Adipocyte (in vitro differentiated cells): ENCODE results near the gene AP1B1.
"Not testable (repeated sequence)": the region's sequence is repeated elsewhere in the genome, so short reads cannot be mapped to it uniquely, and the experiment has no call there.

Experiments
- DNase-seq: peaks from one replicate; pipeline ENCODE4 v3.0.0-alpha.2; 2015; ENCODE audit warnings: low read depth
- H3K27me3 ChIP-seq: replicated peaks from 2 replicates; pipeline ENCODE4 v1.7.0; 2013; ENCODE audit warnings: mild to moderate bottlenecking, low read length, moderate library complexity; ENCODE audit not compliant: control insufficient read depth, insufficient read depth
- H3K36me3 ChIP-seq: 2 replicates; pipeline ENCODE4 v1.7.0; 2013; ENCODE audit warnings: low read length, mild to moderate bottlenecking, moderate library complexity; ENCODE audit not compliant: control insufficient read depth, insufficient read depth, severe bottlenecking
- H3K4me1 ChIP-seq: 2 replicates; pipeline ENCODE4 v1.7.0; 2013; ENCODE audit warnings: mild to moderate bottlenecking, low read length, moderate library complexity; ENCODE audit not compliant: control insufficient read depth, insufficient read depth
- H3K4me3 ChIP-seq: 2 replicates; pipeline ENCODE4 v1.7.0; 2013; ENCODE audit warnings: mild to moderate bottlenecking, low read length, moderate library complexity
- H3K9ac ChIP-seq: 2 replicates; pipeline ENCODE4 v1.7.0; 2013; ENCODE audit warnings: mild to moderate bottlenecking, low read length, moderate library complexity
- H3K9me3 ChIP-seq: 2 replicates; pipeline ENCODE4 v1.7.0; 2013; ENCODE audit warnings: mild to moderate bottlenecking, low read length, moderate library complexity; ENCODE audit not compliant: control insufficient read depth

The AP1B1 gene

GRCh38 chr22:29386708-29387107 is 1.7 kb downstream of the AP1B1 start:
- Histone ChIP-seq H3K4me1 (peaks cover 25% of the 10 kb centered on the region), H3K9me3 (no peaks in the 10 kb centered on the region), H3K36me3 (peaks cover 5% of the 10 kb centered on the region), H3K27me3 (no peaks in the 10 kb centered on the region), H3K4me3 (no peak overlapping the region), H3K9ac (no peak overlapping the region)
- no peak for DNase-seq

- Histone ChIP-seq H3K36me3 (peaks cover 5% of the 10 kb centered on the region), H3K9me3 (no peaks in the 10 kb centered on the region), H3K4me3 (no peak overlapping the region), H3K27me3 (no peaks in the 10 kb centered on the region), H3K9ac (no peak overlapping the region), H3K4me1 (peaks cover 25% of the 10 kb centered on the region)
- no peak for DNase-seq
Measured at GRCh38 chr22:29385748-29386147, 2.6 kb downstream of the AP1B1 start.

- peaks cover 25% of the 10 kb centered on the region for H3K4me1 ChIP-seq
- H3K9ac ChIP-seq = no peak overlapping the region
- no peak for DNase-seq
- peaks cover 5% of the 10 kb centered on the region for H3K36me3 ChIP-seq
- no peaks in the 10 kb centered on the region for H3K9me3 ChIP-seq
- no peaks in the 10 kb centered on the region for H3K27me3 ChIP-seq
- H3K4me3 ChIP-seq = no peak overlapping the region
Measured at GRCh38 chr22:29385151-29385704, 3.1 kb downstream of the AP1B1 start.

- Histone ChIP-seq H3K4me3 (no peak overlapping the region), H3K4me1 (peaks cover 22% of the 10 kb centered on the region), H3K9ac (no peak overlapping the region), H3K27me3 (no peaks in the 10 kb centered on the region), H3K9me3 (no peaks in the 10 kb centered on the region), H3K36me3 (peaks cover 5% of the 10 kb centered on the region)
- no peak for DNase-seq
Measured at GRCh38 chr22:29383740-29384139, 4.6 kb downstream of the AP1B1 start.

GRCh38 chr22:29382580-29383302 is 5.6 kb downstream of the AP1B1 start:
- Histone ChIP-seq H3K27me3 (no peaks in the 10 kb centered on the region), H3K9me3 (no peaks in the 10 kb centered on the region), H3K4me1 (peaks cover 18% of the 10 kb centered on the region), H3K4me3 (no peak overlapping the region), H3K36me3 (peaks cover 5% of the 10 kb centered on the region), H3K9ac (no peak overlapping the region)
- DNase-seq = no peak

- H3K4me3 ChIP-seq = no peak overlapping the region
Measured at GRCh38 chr22:29380856-29381255, 7.5 kb downstream of the AP1B1 start.

GRCh38 chr22:29380032-29380781 is 8.2 kb downstream of the AP1B1 start:
- H3K4me3 ChIP-seq = no peak overlapping the region
- H3K27me3 ChIP-seq = no peaks in the 10 kb centered on the region
- H3K4me1 ChIP-seq = peaks cover 20% of the 10 kb centered on the region
- no peaks in the 10 kb centered on the region for H3K9me3 ChIP-seq
- H3K36me3 ChIP-seq = peaks cover 5% of the 10 kb centered on the region
- peak; percentile 32 for DNase-seq
- no peak overlapping the region for H3K9ac ChIP-seq

More at GRCh38 chr22:29380856-29381255, 7.5 kb downstream of the AP1B1 start:
- Histone ChIP-seq H3K9ac (no peak overlapping the region), H3K36me3 (peaks cover 5% of the 10 kb centered on the region), H3K9me3 (no peaks in the 10 kb centered on the region), H3K27me3 (no peaks in the 10 kb centered on the region), H3K4me1 (peaks cover 13% of the 10 kb centered on the region)
- no peak for DNase-seq

GRCh38 chr22:29379258-29379657 is 9.1 kb downstream of the AP1B1 start:
- H3K4me3 ChIP-seq = no peak overlapping the region
- no peaks in the 10 kb centered on the region for H3K9me3 ChIP-seq
- H3K27me3 ChIP-seq = no peaks in the 10 kb centered on the region
- no peak for DNase-seq
- peaks cover 21% of the 10 kb centered on the region for H3K4me1 ChIP-seq
- H3K9ac ChIP-seq = no peak overlapping the region
- peaks cover 5% of the 10 kb centered on the region for H3K36me3 ChIP-seq

GRCh38 chr22:29377979-29378378 is 10.4 kb downstream of the AP1B1 start:
- peaks cover 18% of the 10 kb centered on the region for H3K4me1 ChIP-seq
- H3K9ac ChIP-seq = no peak overlapping the region
- H3K4me3 ChIP-seq = no peak overlapping the region
- H3K36me3 ChIP-seq = no peaks in the 10 kb centered on the region
- DNase-seq = no peak
- H3K9me3 ChIP-seq = no peaks in the 10 kb centered on the region
- no peaks in the 10 kb centered on the region for H3K27me3 ChIP-seq

- H3K9ac ChIP-seq, H3K4me3 ChIP-seq, H3K36me3 ChIP-seq, DNase-seq, H3K27me3 ChIP-seq, H3K9me3 ChIP-seq: not testable (repeated sequence)
- peaks cover 13% of the 10 kb centered on the region for H3K4me1 ChIP-seq
Measured at GRCh38 chr22:29376705-29377104, 11.7 kb downstream of the AP1B1 start.

GRCh38 chr22:29375398-29376076 is 12.8 kb downstream of the AP1B1 start:
- peaks cover 13% of the 10 kb centered on the region for H3K4me1 ChIP-seq
- H3K27me3 ChIP-seq = no peaks in the 10 kb centered on the region
- H3K9me3 ChIP-seq = no peaks in the 10 kb centered on the region
- H3K4me3 ChIP-seq = no peak overlapping the region
- H3K36me3 ChIP-seq = no peaks in the 10 kb centered on the region
- DNase-seq = no peak
- H3K9ac ChIP-seq = no peak overlapping the region
